ENCODE measurements around the gene ZBTB17.

DNA sequence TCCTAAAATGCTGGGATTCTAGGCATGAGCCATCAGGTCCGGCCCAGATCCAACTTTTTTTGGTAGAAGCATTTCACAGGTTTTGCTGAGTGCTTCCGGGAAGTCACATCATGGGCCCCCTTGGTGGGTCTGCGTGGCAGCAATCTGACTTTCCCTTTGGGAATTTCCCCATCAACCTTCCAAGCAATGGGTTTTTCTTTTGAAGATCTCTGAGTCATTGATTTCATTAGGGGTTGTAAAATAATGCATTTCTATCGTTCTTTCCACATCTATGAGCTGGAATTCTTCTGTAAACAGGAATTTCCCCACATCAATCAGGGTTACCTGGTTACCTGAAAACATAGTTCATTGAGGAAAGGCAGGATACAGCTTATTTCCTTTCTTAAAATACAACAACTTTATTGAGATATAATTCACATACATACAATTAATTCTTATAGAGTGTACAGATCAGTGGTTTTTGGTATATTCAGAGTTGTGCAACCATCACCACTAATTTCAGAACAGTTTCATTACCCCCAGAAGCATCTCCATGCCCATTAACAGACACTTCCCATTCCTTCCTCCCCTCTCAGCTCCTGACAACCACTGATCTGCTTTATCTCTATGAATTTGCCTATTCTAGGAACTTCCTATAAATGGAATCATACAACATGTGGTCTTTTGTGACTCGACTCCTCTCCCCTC lies 9.9 kb upstream of the ZBTB17 start:
- TF ChIP-seq, protein P1, sequence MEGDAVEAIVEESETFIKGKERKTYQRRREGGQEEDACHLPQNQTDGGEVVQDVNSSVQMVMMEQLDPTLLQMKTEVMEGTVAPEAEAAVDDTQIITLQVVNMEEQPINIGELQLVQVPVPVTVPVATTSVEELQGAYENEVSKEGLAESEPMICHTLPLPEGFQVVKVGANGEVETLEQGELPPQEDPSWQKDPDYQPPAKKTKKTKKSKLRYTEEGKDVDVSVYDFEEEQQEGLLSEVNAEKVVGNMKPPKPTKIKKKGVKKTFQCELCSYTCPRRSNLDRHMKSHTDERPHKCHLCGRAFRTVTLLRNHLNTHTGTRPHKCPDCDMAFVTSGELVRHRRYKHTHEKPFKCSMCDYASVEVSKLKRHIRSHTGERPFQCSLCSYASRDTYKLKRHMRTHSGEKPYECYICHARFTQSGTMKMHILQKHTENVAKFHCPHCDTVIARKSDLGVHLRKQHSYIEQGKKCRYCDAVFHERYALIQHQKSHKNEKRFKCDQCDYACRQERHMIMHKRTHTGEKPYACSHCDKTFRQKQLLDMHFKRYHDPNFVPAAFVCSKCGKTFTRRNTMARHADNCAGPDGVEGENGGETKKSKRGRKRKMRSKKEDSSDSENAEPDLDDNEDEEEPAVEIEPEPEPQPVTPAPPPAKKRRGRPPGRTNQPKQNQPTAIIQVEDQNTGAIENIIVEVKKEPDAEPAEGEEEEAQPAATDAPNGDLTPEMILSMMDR (conservative IDR thresholded peaks at IDR 0.05) = no peak
- no peak for TF ChIP-seq EZH2 (IDR thresholded peaks at IDR 0.05; ENCODE audit: low read depth)
